Omental fat pad (tissue), 4 donors: ENCODE measurements around the gene PPP1R16B. TPM values are rescaled to one million over a fixed set of nuclear protein-coding genes. Genes with fewer than 3 reads are reported as not detected.

Experiments used
- ATAC-seq: fragments of 150-250 bp; one replicate; pipeline ENCODE4 v1.9.1; 2016; ENCODE audit warnings: mild to moderate bottlenecking, moderate library complexity; ENCODE audit not compliant: low FRiP score
- DNase-seq: peaks from one replicate; pipeline ENCODE4 v3.0.0-alpha.2; 2019; ENCODE audit warnings: low spot score
- CTCF ChIP-seq, 3 donors: fragments of 450-650 bp; IDR thresholded peaks; one replicate each; pipeline ENCODE4 v1.5.1; 2016 to 2017; ENCODE audit warnings: antibody characterized with exemption in 3 of 3, mild to moderate bottlenecking in 3 of 3, moderate library complexity in 2 of 3
- total RNA-seq, 4 donors: library from RNA; depleted of rRNA; stranded (reverse); fragments of >200 nt; gene quantifications; one replicate each; pipeline ENCODE4 v1.1.0, GENCODE V29; 2016

The PPP1R16B gene
- total RNA-seq, 4 donors from 2014 or later: 7.1 to 48.4 (median 21.6) TPM

GRCh38 chr20:38843346-38843745 is 37.8 kb downstream of the PPP1R16B start:
- DNase-seq (no peak), ATAC-seq (no peak)
- TF ChIP-seq CTCF (IDR thresholded peaks at IDR 0.05): no peak

- ATAC-seq: no peak
- TF ChIP-seq CTCF (IDR thresholded peaks at IDR 0.05): no peak
Measured at GRCh38 chr20:38844963-38845362, 39.5 kb downstream of the PPP1R16B start.

GRCh38 chr20:38847840-38848239 is 42.3 kb downstream of the PPP1R16B start:
- DNase-seq: no peak
- TF ChIP-seq CTCF (IDR thresholded peaks at IDR 0.05): no peak
- no peak for ATAC-seq

More at GRCh38 chr20:38844963-38845362, 39.5 kb downstream of the PPP1R16B start:
- no peak for DNase-seq

- no peak for ATAC-seq
- no peak for TF ChIP-seq CTCF (IDR thresholded peaks at IDR 0.05)
- DNase-seq: no peak
Measured at GRCh38 chr20:38853759-38854158, 48.3 kb downstream of the PPP1R16B start.

GRCh38 chr20:38854654-38855066 is 49.2 kb downstream of the PPP1R16B start:
- no peak for ATAC-seq
- no peak for TF ChIP-seq CTCF (IDR thresholded peaks at IDR 0.05)
- no peak for DNase-seq

- ATAC-seq (peak; percentile 80), DNase-seq (no peak)
- no peak for TF ChIP-seq CTCF (IDR thresholded peaks at IDR 0.05)
Measured at GRCh38 chr20:38855356-38855755, 49.9 kb downstream of the PPP1R16B start.

GRCh38 chr20:38856570-38856969 is 51.1 kb downstream of the PPP1R16B start:
- TF ChIP-seq CTCF (IDR thresholded peaks at IDR 0.05): no peak
- DNase-seq (no peak), ATAC-seq (no peak)
